Measurements from ENCODE around the gene TMEM131L.

DNA sequence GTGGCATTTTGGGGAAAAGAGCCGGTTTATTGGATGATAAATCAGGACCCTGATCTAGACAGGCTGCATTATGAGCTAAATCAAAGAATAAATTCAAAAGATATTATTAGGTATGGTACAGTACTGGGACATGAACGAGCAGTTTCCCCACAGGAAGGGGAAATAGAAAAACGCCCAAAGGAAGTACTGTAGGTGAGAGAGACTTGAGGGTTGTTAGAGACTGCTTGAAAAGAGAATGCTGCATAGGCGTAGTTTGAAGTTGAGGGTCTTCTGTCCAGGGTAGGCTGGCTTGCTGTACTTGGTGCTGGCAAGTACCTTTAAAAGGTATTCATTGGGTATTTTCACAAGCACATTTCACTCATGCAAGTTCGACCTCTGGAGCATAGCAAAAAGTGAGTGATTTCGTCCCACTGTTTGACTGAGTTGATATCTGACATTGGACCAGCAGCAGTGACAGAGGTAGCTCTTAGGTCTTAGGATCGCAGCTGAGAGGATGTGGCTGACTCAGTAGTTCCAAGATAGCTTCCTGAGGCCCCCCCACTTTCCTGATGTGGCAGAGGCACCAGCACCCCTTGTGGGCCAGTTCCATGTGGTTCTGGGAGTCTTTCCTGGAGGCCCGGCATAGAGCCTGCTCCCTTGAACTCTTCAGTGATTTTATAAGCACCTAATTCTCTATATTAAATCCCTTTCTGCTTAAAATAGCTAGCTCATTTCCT lies 64.3 kb downstream of the TMEM131L start:
- no peak for TF ChIP-seq POLR2A (IDR thresholded peaks at IDR 0.05)
- TF ChIP-seq, protein P1, sequence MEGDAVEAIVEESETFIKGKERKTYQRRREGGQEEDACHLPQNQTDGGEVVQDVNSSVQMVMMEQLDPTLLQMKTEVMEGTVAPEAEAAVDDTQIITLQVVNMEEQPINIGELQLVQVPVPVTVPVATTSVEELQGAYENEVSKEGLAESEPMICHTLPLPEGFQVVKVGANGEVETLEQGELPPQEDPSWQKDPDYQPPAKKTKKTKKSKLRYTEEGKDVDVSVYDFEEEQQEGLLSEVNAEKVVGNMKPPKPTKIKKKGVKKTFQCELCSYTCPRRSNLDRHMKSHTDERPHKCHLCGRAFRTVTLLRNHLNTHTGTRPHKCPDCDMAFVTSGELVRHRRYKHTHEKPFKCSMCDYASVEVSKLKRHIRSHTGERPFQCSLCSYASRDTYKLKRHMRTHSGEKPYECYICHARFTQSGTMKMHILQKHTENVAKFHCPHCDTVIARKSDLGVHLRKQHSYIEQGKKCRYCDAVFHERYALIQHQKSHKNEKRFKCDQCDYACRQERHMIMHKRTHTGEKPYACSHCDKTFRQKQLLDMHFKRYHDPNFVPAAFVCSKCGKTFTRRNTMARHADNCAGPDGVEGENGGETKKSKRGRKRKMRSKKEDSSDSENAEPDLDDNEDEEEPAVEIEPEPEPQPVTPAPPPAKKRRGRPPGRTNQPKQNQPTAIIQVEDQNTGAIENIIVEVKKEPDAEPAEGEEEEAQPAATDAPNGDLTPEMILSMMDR (IDR thresholded peaks at IDR 0.05), result no peak
- TF ChIP-seq EP300 (IDR thresholded peaks at IDR 0.05), result no peak
